A549 (cell line): ENCODE data around the gene EXOC4. TPM values are rescaled to one million over a fixed set of nuclear protein-coding genes. Genes with fewer than 3 reads are reported as not detected.

Experiments used
- ATAC-seq, 2 experiments: fragments of 200-7000 bp in 1 of 2; fragments of >200 bp in 1 of 2; cut with Nextera tagmentation in 1 of 2; cut with Tn5 transposase in 1 of 2; 3 replicates each; pipeline versions ENCODE4 v1.8.0 to v1.9.1; 2018 to 2020; ENCODE audit warnings: mild to moderate bottlenecking in 1 of 2, moderate library complexity in 1 of 2
- CTCF ChIA-PET: fragments of 300-600 bp; sonication (Branson Sonifier 250); formaldehyde crosslinking; extraction: SDS; loops from one replicate; lab custom pipeline; 2021; ENCODE audit warnings: antibody characterized with exemption, inconsistent platforms; lab: Yijun Ruan, JAX
- POLR2A ChIA-PET: fragments of 350-600 bp; formaldehyde crosslinking; extraction: SDS; loops from one replicate; lab custom pipeline; 2021; ENCODE audit warnings: antibody characterized with exemption, inconsistent platforms; lab: Yijun Ruan, JAX
- DNase-seq, 2 experiments: peaks; one replicate each; pipeline versions ENCODE4 v3.0.0 to v3.0.0-alpha.2; 2011 to 2016; ENCODE audit warnings: low read depth in 1 of 2, low spot score in 1 of 2
- FAIRE-seq: peaks from 2 replicates; lab custom pipeline; 2011; peaks lifted over from hg19 to GRCh38; lab: Jason Lieb, UNC
- H3K27ac ChIP-seq, 2 experiments: fragments of >200 bp; sonication (Bioruptor Twin); formaldehyde crosslinking; 3 replicates each; pipeline ENCODE4 v1.5.1; 2016 to 2017
- H3K4me1 ChIP-seq: fragments of >200 bp; sonication (Bioruptor Twin); formaldehyde crosslinking; 3 replicates; pipeline ENCODE4 v1.6.1; 2016
- H3K4me2 ChIP-seq: fragments of >200 bp; sonication (Bioruptor Twin); formaldehyde crosslinking; 3 replicates; pipeline ENCODE4 v1.6.1; 2016
- H3K4me3 ChIP-seq: fragments of >200 bp; sonication (Bioruptor Twin); formaldehyde crosslinking; 3 replicates; pipeline ENCODE4 v1.5.1; 2016
- H3K9me3 ChIP-seq: fragments of >200 bp; sonication (Bioruptor Twin); formaldehyde crosslinking; 3 replicates; pipeline ENCODE4 v1.6.1; 2016
- BHLHE40 ChIP-seq: IDR thresholded peaks from 2 replicates; pipeline ENCODE4 v1.6.1; 2012; ENCODE audit warnings: low read depth, low read length, inconsistent platforms
- CBX2 ChIP-seq: fragments of 200-600 bp; sonication (generic); IDR thresholded peaks from 2 replicates; pipeline ENCODE4 v1.6.1; 2016; ENCODE audit warnings: low read depth, mild to moderate bottlenecking, borderline replicate concordance
- CBX8 ChIP-seq: fragments of 200-600 bp; sonication (generic); IDR thresholded peaks from 2 replicates; pipeline ENCODE4 v1.6.1; 2016
- CEBPB ChIP-seq, 2 experiments: fragments of >200 bp in 1 of 2; sonication (Bioruptor Twin) in 1 of 2; formaldehyde crosslinking in 1 of 2; IDR thresholded peaks; 2 replicates each; pipeline ENCODE4 v1.6.1; 2012 to 2016
- CHD2 ChIP-seq: fragments of 150-350 bp; IDR thresholded peaks from 2 replicates; pipeline ENCODE4 v1.6.1; 2014; ENCODE audit warnings: low read length; ENCODE audit not compliant: partially characterized antibody
- E2F6 ChIP-seq: IDR thresholded peaks from 2 replicates; pipeline ENCODE4 v1.6.1; 2012; ENCODE audit warnings: low read depth, borderline replicate concordance
- EHF ChIP-seq: fragments of 250-450 bp; sonication (Bioruptor Pico); IDR thresholded peaks from 2 replicates; pipeline ENCODE4 v1.5.0; 2020; ENCODE audit warnings: mild to moderate bottlenecking
- EHMT2 ChIP-seq: fragments of 200-600 bp; sonication (generic); IDR thresholded peaks from 2 replicates; pipeline ENCODE4 v1.6.1; 2016; ENCODE audit warnings: antibody characterized with exemption, low read depth, mild to moderate bottlenecking, moderate library complexity
- ELK1 ChIP-seq: fragments of 150-350 bp; IDR thresholded peaks from 2 replicates; pipeline ENCODE4 v1.6.1; 2014; ENCODE audit warnings: low read depth, mild to moderate bottlenecking, low read length
- EP300 ChIP-seq, 2 experiments: fragments of >200 bp; sonication (Bioruptor Twin); formaldehyde crosslinking; IDR thresholded peaks; 2 replicates in 1 of 2; 3 replicates in 1 of 2; pipeline ENCODE4 v1.6.1; 2016 to 2017
- FOSL2 ChIP-seq, 2 experiments: fragments of 450-650 bp in 1 of 2; fragments of >200 bp in 1 of 2; sonication (Bioruptor Twin) in 1 of 2; formaldehyde crosslinking; IDR thresholded peaks; 2 replicates each; pipeline versions ENCODE4 v1.5.0 to v1.6.1; 2016 to 2020; ENCODE audit warnings: mild to moderate bottlenecking in 1 of 2, moderate library complexity in 1 of 2
- GATA3 ChIP-seq: IDR thresholded peaks from 2 replicates; pipeline ENCODE4 v1.6.1; 2012; ENCODE audit warnings: borderline replicate concordance
- HEYL ChIP-seq: fragments of 250-450 bp; sonication (Bioruptor Pico); IDR thresholded peaks from 2 replicates; pipeline ENCODE4 v1.8.0; 2021; ENCODE audit warnings: mild to moderate bottlenecking, moderate library complexity
- JUN ChIP-seq, 2 experiments: fragments of >200 bp; sonication (Bioruptor Twin); formaldehyde crosslinking; IDR thresholded peaks; 2 replicates in 1 of 2; 3 replicates in 1 of 2; pipeline ENCODE4 v1.6.1; 2016 to 2017
- JUNB ChIP-seq: fragments of >200 bp; sonication (Bioruptor Twin); formaldehyde crosslinking; IDR thresholded peaks from 2 replicates; pipeline ENCODE4 v1.6.1; 2016
- KDM1A ChIP-seq: fragments of 200-600 bp; sonication (generic); IDR thresholded peaks from 2 replicates; pipeline ENCODE4 v1.6.1; 2016; ENCODE audit warnings: low read depth, mild to moderate bottlenecking
- KDM5A ChIP-seq: fragments of 200-600 bp; sonication (generic); IDR thresholded peaks from 2 replicates; pipeline ENCODE4 v1.6.1; 2016; ENCODE audit warnings: antibody characterized with exemption, mild to moderate bottlenecking
- MAFK ChIP-seq: fragments of 450-650 bp; IDR thresholded peaks from 2 replicates; pipeline ENCODE4 v1.6.1; 2014; ENCODE audit not compliant: partially characterized antibody
- MAZ ChIP-seq: fragments of 150-350 bp; IDR thresholded peaks from 2 replicates; pipeline ENCODE4 v1.6.1; 2014; ENCODE audit warnings: antibody characterized with exemption, low read depth, low read length, borderline replicate concordance
- NR3C1 ChIP-seq: fragments of >200 bp; sonication (Bioruptor Twin); formaldehyde crosslinking; IDR thresholded peaks from 3 replicates; pipeline ENCODE4 v1.6.1; 2017
- PBX3 ChIP-seq: IDR thresholded peaks from 2 replicates; pipeline ENCODE4 v1.6.1; 2012
- PHF8 ChIP-seq: fragments of 200-600 bp; sonication (generic); IDR thresholded peaks from 2 replicates; pipeline ENCODE4 v1.6.1; 2016; ENCODE audit warnings: low read depth, mild to moderate bottlenecking, antibody characterized with exemption, moderate library complexity, borderline replicate concordance
- POLR2A ChIP-seq: IDR thresholded peaks from 2 replicates; pipeline ENCODE4 v1.6.1; 2012; ENCODE audit warnings: mild to moderate bottlenecking, low read length
- POLR2AphosphoS2 ChIP-seq: conservative IDR thresholded peaks from 2 replicates; pipeline ENCODE4 v1.6.1; 2012; ENCODE audit warnings: low read length, improper control_type of control experiment, inconsistent platforms
- RARB ChIP-seq: fragments of 250-450 bp; sonication (Bioruptor Pico); IDR thresholded peaks from 2 replicates; pipeline ENCODE4 v1.8.0; 2021; ENCODE audit warnings: mild to moderate bottlenecking, moderate library complexity
- REST ChIP-seq: fragments of 200-600 bp; sonication (generic); IDR thresholded peaks from 2 replicates; pipeline ENCODE4 v1.6.1; 2016; ENCODE audit warnings: antibody characterized with exemption, mild to moderate bottlenecking, moderate library complexity
- RFX5 ChIP-seq: fragments of 450-650 bp; IDR thresholded peaks from 2 replicates; pipeline ENCODE4 v1.7.1; 2014; ENCODE audit warnings: antibody characterized with exemption, mild to moderate bottlenecking, moderate library complexity
- SREBF2 ChIP-seq: fragments of 450-650 bp; IDR thresholded peaks from 2 replicates; pipeline ENCODE4 v1.6.1; 2014; ENCODE audit warnings: mild to moderate bottlenecking, moderate library complexity
- TFCP2L1 ChIP-seq: fragments of 250-450 bp; sonication (Bioruptor Pico); IDR thresholded peaks from 2 replicates; pipeline ENCODE4 v1.5.0; 2021; ENCODE audit warnings: mild to moderate bottlenecking
- USF2 ChIP-seq: fragments of 450-650 bp; IDR thresholded peaks from 2 replicates; pipeline ENCODE4 v1.6.1; 2014; ENCODE audit warnings: antibody characterized with exemption
- ZSCAN20 ChIP-seq: fragments of 250-450 bp; sonication (Bioruptor Pico); IDR thresholded peaks from 2 replicates; pipeline ENCODE4 v1.8.0; 2022; ENCODE audit warnings: mild to moderate bottlenecking, moderate library complexity
- WGBS: methylation state at CpG from one replicate; pipeline ENCODE4 v1.1.6; 2017; ENCODE audit errors: missing lambda C conversion rate; 5-methylcytosine and 5-hydroxymethylcytosine counted together
- polyA plus RNA-seq, 4 experiments: library from polyadenylated mRNA; depleted of rRNA in 3 of 4; stranded (reverse); fragments of >200 nt; fragmentation: RNase III in 1 of 4; extraction: RNeasy Plus Mini Kit Qiagen cat#74134 plus additional on column Dnase treatment in 1 of 4; gene quantifications; 2 replicates in 3 of 4; 3 replicates in 1 of 4; pipeline ENCODE4 v1.2.3, GENCODE V29; 2011 to 2017
- TF ChIP-seq, protein P1 (sequence below): IDR thresholded peaks from 2 replicates; pipeline ENCODE4 v1.6.1; 2012
- TF ChIP-seq, protein P2 (sequence below): fragments of >200 bp; sonication (Bioruptor Twin); formaldehyde crosslinking; IDR thresholded peaks from 2 replicates; pipeline ENCODE4 v1.6.1; 2016

The EXOC4 gene
- polyA plus RNA-seq, 2 of the 4 experiments (the other 2 are of a cell fraction), result 33.4 to 73.1 TPM

GRCh38 chr7:133367561-133367960 lies 114.7 kb downstream of the EXOC4 start:
- Histone ChIP-seq H3K27ac (no peak overlapping the region), H3K4me1 (no peaks in the 10 kb centered on the region), H3K4me2 (no peak overlapping the region), H3K9me3 (no peaks in the 10 kb centered on the region), H3K4me3 (no peak overlapping the region)
- ChIA-PET POLR2A (no interaction called here), CTCF (no interaction called here)
- no peak for ATAC-seq
- FAIRE-seq, result no peak
- no peak for TF ChIP-seq BHLHE40
- TF ChIP-seq FOSL2 (IDR thresholded peaks at IDR 0.05), result no peak
- TF ChIP-seq FOSL2 (CRISPR knock-in tag; IDR thresholded peaks at IDR 0.05), result no peak
- no peak for TF ChIP-seq MAFK
- TF ChIP-seq JUN (IDR thresholded peaks at IDR 0.05), result no peak
- no peak for TF ChIP-seq PBX3
- no peak for TF ChIP-seq TFCP2L1 (CRISPR knock-in tag)
- TF ChIP-seq RFX5, result no peak
- no peak for TF ChIP-seq POLR2A
- no peak for TF ChIP-seq EP300 (IDR thresholded peaks at IDR 0.05)
- no peak for TF ChIP-seq MAZ
- TF ChIP-seq E2F6, result no peak
- no peak for TF ChIP-seq KDM5A
- no peak for TF ChIP-seq CBX2
- no peak for TF ChIP-seq KDM1A
- no peak for TF ChIP-seq CBX8
- TF ChIP-seq ELK1, result no peak
- TF ChIP-seq NR3C1, result no peak
- TF ChIP-seq PHF8, result no peak
- TF ChIP-seq ZSCAN20 (CRISPR knock-in tag), result no peak
- WGBS, result 86% methylated on average over 3 of the region's 3 CpGs
- DNase-seq, result no peak

DNA sequence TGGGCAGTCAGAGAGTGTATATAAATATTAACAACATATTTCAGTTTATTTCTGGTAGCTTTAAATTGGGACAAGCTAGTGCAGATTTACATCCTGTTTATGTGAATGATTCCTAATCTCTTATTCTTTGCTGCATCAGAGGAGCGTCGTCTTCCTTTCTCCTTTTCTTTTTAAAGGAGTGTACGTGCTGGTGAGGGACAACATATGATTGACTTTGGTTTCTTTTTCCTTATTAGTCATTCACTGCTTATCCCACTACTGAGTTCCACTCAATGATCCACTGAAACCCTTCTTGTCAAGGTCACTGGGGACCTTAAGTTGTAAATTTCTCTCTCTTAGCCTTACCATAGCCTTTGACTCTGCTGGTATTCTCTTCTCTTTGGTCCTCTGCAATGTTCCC lies 116.3 kb downstream of the EXOC4 start:
- TF ChIP-seq GATA3, result no peak
- TF ChIP-seq SREBF2, result no peak
- no peak for TF ChIP-seq RARB
- no peak for TF ChIP-seq HEYL (CRISPR knock-in tag)
- TF ChIP-seq, protein P1, sequence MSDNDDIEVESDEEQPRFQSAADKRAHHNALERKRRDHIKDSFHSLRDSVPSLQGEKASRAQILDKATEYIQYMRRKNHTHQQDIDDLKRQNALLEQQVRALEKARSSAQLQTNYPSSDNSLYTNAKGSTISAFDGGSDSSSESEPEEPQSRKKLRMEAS, result no peak
- no peak for TF ChIP-seq CHD2
- no peak for TF ChIP-seq CEBPB (IDR thresholded peaks at IDR 0.05)
- TF ChIP-seq ELK1, result no peak
- TF ChIP-seq, protein P2, sequence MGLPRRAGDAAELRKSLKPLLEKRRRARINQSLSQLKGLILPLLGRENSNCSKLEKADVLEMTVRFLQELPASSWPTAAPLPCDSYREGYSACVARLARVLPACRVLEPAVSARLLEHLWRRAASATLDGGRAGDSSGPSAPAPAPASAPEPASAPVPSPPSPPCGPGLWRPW, result no peak
- no peak for TF ChIP-seq POLR2AphosphoS2
- TF ChIP-seq CBX8, result no peak
- no peak for TF ChIP-seq JUNB
- no peak for TF ChIP-seq USF2
- TF ChIP-seq CBX2, result no peak
- TF ChIP-seq EHF, result no peak
- TF ChIP-seq EHMT2, result no peak
- TF ChIP-seq REST, result no peak
- no peaks in the 10 kb centered on the region for H3K9me3 ChIP-seq
- ChIA-PET CTCF (no interaction called here), POLR2A (no interaction called here)
- ATAC-seq (no peak), FAIRE-seq (no peak), DNase-seq (no peak)
- no peak overlapping the region for H3K4me3 ChIP-seq
- no peak overlapping the region for H3K27ac ChIP-seq
- no peaks in the 10 kb centered on the region for H3K4me1 ChIP-seq
- no peak overlapping the region for H3K4me2 ChIP-seq
- 91% methylated on average over 3 of the region's 3 CpGs for whole genome bisulfite sequencing
